ENCODE results near the gene ISG20L2.

ISG20L2 gene

DNA sequence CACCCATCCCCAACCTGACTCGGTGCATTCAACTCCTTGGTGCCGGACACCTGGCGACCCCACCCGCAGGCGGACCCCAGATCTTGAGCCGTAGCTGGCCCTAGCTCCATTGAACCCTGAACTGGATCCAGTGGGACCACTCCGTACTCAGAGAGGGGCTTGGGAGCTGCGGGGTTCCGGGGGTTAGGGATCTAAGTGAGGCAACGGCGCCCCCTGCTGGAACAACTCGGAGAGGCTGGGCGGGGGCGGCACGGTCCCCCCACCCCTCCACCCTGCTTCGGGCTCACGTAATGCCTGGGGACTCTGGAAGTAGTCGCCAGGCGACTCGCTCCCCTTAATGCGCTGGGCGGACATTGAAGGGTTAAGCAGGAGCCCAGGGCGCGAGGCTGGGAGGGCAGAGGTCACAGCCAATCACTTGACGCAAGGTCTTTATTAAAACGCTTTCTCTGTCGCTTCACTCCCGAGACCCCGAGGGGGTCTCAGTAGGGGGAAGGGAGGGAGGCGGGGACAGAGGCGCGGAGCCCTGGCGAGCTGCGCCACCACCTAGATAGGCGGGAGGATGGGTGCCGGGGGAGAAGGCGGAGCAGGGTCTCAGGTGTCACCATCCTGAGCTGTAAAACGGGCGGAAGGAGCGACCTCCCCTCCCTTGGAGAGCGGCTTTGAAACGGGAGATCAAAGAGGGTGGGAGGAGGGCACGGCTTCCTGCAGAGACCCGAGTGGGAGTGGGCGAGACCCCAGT is 22.5 kb downstream of the ISG20L2 start:
- peak; percentile 76 for TF ChIP-seq CTCF (IDR thresholded peaks at IDR 0.05; ENCODE audit: low read depth, low read length, missing control alignments)
- DNase-seq (ENCODE audit: extremely low read depth, low read depth) = no peak
- H3K4me3 ChIP-seq (replicated peaks; ENCODE audit: low read depth, low read length) = peak overlapping the region; percentile 68

- DNase-seq (ENCODE audit: extremely low read depth, low read depth) = no peak
- TF ChIP-seq CTCF (IDR thresholded peaks at IDR 0.05; ENCODE audit: low read depth, low read length, missing control alignments) = no peak
Observed at GRCh38 chr1:156705321-156705917, 23.1 kb downstream of the ISG20L2 start, which contains the start of gene CRABP2. Gene CRABP2 (minus strand): TSS chr1:156705583. CDS start chr1:156705446, 137 bp downstream.

GRCh38 chr1:156704930-156705320 is 23.6 kb downstream of the ISG20L2 start:
- DNase-seq (ENCODE audit: extremely low read depth, low read depth) = no peak
- no peak for TF ChIP-seq CTCF (IDR thresholded peaks at IDR 0.05; ENCODE audit: low read depth, low read length, missing control alignments)
- peak overlapping the region; percentile 68 for H3K4me3 ChIP-seq (replicated peaks; ENCODE audit: low read depth, low read length)

More at GRCh38 chr1:156705321-156705917, 23.1 kb downstream of the ISG20L2 start, which contains the start of gene CRABP2:
- peak within 1 kb of the TSS; percentile 68 for H3K4me3 ChIP-seq (replicated peaks; ENCODE audit: low read depth, low read length)

GRCh38 chr1:156704166-156704711 is 24.3 kb downstream of the ISG20L2 start:
- peak overlapping the region; percentile 68 for H3K4me3 ChIP-seq (replicated peaks; ENCODE audit: low read depth, low read length)
- no peak for TF ChIP-seq CTCF (IDR thresholded peaks at IDR 0.05; ENCODE audit: low read depth, low read length, missing control alignments)
- DNase-seq (ENCODE audit: extremely low read depth, low read depth) = no peak

- no peak for TF ChIP-seq CTCF (IDR thresholded peaks at IDR 0.05; ENCODE audit: low read depth, low read length, missing control alignments)
- no peak for DNase-seq (ENCODE audit: extremely low read depth, low read depth)
Observed at GRCh38 chr1:156703741-156704140, 24.8 kb downstream of the ISG20L2 start.

DNA sequence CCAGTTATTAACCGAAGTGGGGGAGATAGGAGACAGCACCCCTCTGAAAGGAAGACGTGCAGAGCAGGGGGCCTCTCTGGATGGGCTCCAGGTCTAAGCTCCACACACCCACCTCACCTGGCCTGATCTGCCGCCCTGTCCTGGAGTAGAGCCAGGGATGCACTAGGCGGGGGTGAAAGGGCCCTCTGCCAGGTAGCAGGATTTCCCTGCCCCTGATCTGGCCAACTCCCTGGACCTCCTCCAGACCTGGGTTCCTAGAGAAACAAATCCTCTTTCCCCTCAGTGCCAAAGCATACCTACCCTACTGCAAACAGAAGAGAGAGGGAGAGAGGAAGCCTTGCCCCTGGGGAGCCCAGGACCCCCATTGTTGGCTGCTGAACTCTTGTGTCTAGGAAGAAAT is 25.2 kb downstream of the ISG20L2 start:
- H3K4me3 ChIP-seq (replicated peaks; ENCODE audit: low read depth, low read length) = peak overlapping the region; percentile 68
- TF ChIP-seq CTCF (IDR thresholded peaks at IDR 0.05; ENCODE audit: low read depth, low read length, missing control alignments) = no peak
- no peak for DNase-seq (ENCODE audit: extremely low read depth, low read depth)

More at GRCh38 chr1:156703741-156704140, 24.8 kb downstream of the ISG20L2 start:
- H3K4me3 ChIP-seq (replicated peaks; ENCODE audit: low read depth, low read length) = peak overlapping the region; percentile 68
